Measurements from ENCODE around the gene HEPACAM2. TPM values are rescaled to one million over a fixed set of nuclear protein-coding genes. Genes with fewer than 3 reads are reported as not detected.

Gene HEPACAM2
- total and polyA plus RNA-seq, 2 of the 4 experiments (the other 2 are of a cell fraction) = under 0.01 to 0.05 TPM

GRCh38 chr7:93140582-93141191, 85.6 kb downstream of the HEPACAM2 start:
- no peaks in the 10 kb centered on the region for H3K4me1 ChIP-seq (ENCODE audit: control insufficient read depth, insufficient read depth, low read length)
- no TSS peak for BruUV-seq (replicated peaks)
- H4K5ac ChIP-seq (ENCODE audit: low read depth, low read length) = no peak overlapping the region
- H3K14ac ChIP-seq (replicated peaks; ENCODE audit: low read depth, low read length) = no peak overlapping the region
- H2BK20ac ChIP-seq (ENCODE audit: low read depth, low read length) = no peak overlapping the region
- no peaks in the 10 kb centered on the region for H3K27me3 ChIP-seq (ENCODE audit: control insufficient read depth, insufficient read depth, low read length)
- H3K4me2 ChIP-seq (ENCODE audit: low read depth, low read length) = no peak overlapping the region
- no peak overlapping the region for H3K23ac ChIP-seq (ENCODE audit: low read depth, low read length)
- no peak overlapping the region for H2BK15ac ChIP-seq (ENCODE audit: low read depth, low read length)
- intact Hi-C loops (cut with micrococcal nuclease) (no loop called here), in situ Hi-C loops (cut with MboI; ENCODE audit: low sequenced_read_pairs) (no loop called here), dilution Hi-C loops (cut with HindIII; ENCODE audit: low sequenced_read_pairs, unreplicated experiment) (no loop called here)
- H3K18ac ChIP-seq (ENCODE audit: low read depth, low read length) = no peak overlapping the region
- no peak overlapping the region for H4K91ac ChIP-seq (ENCODE audit: insufficient read depth, low read depth, low read length)
- H3K4ac ChIP-seq (ENCODE audit: low read depth, low read length) = no peak overlapping the region
- H2AK5ac ChIP-seq (ENCODE audit: low read depth, low read length) = no peak overlapping the region
- no peak overlapping the region for H3K56ac ChIP-seq (ENCODE audit: extremely low read depth, insufficient read depth, low read length)
- no peak overlapping the region for H2BK5ac ChIP-seq (ENCODE audit: low read depth, low read length, poor library complexity, severe bottlenecking)
- H3K9ac ChIP-seq (ENCODE audit: low read depth, low read length) = no peak overlapping the region
- H4K8ac ChIP-seq (ENCODE audit: low read depth in 2 of 2, low read length in 2 of 2) = no peak overlapping the region
- no peak for DNase-seq
- no peaks in the 10 kb centered on the region for H4K20me1 ChIP-seq (ENCODE audit: insufficient read depth, low read length)
- ChIA-PET POLR2A (ENCODE audit: unreplicated experiment) (no interaction called here), CTCF (no interaction called here)
- H3K36me3 ChIP-seq (ENCODE audit: control insufficient read depth, insufficient read depth, low read length) = peaks cover 1% of the 10 kb centered on the region; the same call in 1 of the 2 replicates
- no peak overlapping the region for H2AK9ac ChIP-seq (replicated peaks; ENCODE audit: low read depth, low read length, poor library complexity)
- H3K9me1 ChIP-seq (ENCODE audit: insufficient read depth, low read length) = no peaks in the 10 kb centered on the region
- 87% methylated on average over 2 of the region's 3 CpGs; no CpG with 5 or more reads in 1 of the 2 experiments for WGBS, 2 experiments (ENCODE audit: extremely low coverage in 2 of 2, insufficient read length in 1 of 2)
- H2AFZ ChIP-seq (replicated peaks; ENCODE audit: low read length, poor library complexity) = no peak overlapping the region
- no peaks in the 10 kb centered on the region for H3K9me3 ChIP-seq (ENCODE audit: control insufficient read depth, insufficient read depth, low read length)
- H3K79me1 ChIP-seq (ENCODE audit: low read depth in 1 of 2, low read length in 2 of 2) = no peaks in the 10 kb centered on the region
- no peak overlapping the region for H2BK120ac ChIP-seq (ENCODE audit: low read depth, low read length)
- TF ChIP-seq SMC3 (IDR thresholded peaks at IDR 0.05; ENCODE audit: low read depth, low read length) (no peak), MAFK (IDR thresholded peaks at IDR 0.05; ENCODE audit: low read depth, low read length) (no peak), CEBPB (IDR thresholded peaks at IDR 0.05; ENCODE audit: low read depth, low read length) (no peak), ELK1 (IDR thresholded peaks at IDR 0.05; ENCODE audit: borderline replicate concordance, low read depth, low read length) (no peak), MXI1 (IDR thresholded peaks at IDR 0.05; ENCODE audit: borderline replicate concordance, low read depth, low read length) (no peak), CHD1 (IDR thresholded peaks at IDR 0.05; ENCODE audit: low read depth, low read length) (no peak), FOS (IDR thresholded peaks at IDR 0.05; ENCODE audit: low read depth, low read length) (no peak), POLR2A (IDR thresholded peaks at IDR 0.05; ENCODE audit: low read depth, low read length) (no peak), RAD21 (IDR thresholded peaks at IDR 0.05; ENCODE audit: low read length) (no peak), BHLHE40 (IDR thresholded peaks at IDR 0.05; ENCODE audit: low read depth, low read length) (no peak), NFE2L2 (IDR thresholded peaks at IDR 0.05; ENCODE audit: low read depth, low read length) (no peak), USF2 (IDR thresholded peaks at IDR 0.05; ENCODE audit: low read depth, low read length) (no peak), RCOR1 (IDR thresholded peaks at IDR 0.05; ENCODE audit: insufficient replicate concordance, low read length) (no peak)
- no peak for ATAC-seq (ENCODE audit: low read depth)
- H3K4me3 ChIP-seq (ENCODE audit: insufficient read depth, low read depth, low read length) = no peak overlapping the region
- no peak overlapping the region for H3K27ac ChIP-seq (ENCODE audit: insufficient read depth, low read length)

Measured in IMR-90 (cell line).